Muscle layer of colon (tissue), 2 donors: ENCODE data around the gene ZDHHC24.
"Not testable (repeated sequence)": the region's sequence is repeated elsewhere in the genome, so short reads cannot be mapped to it uniquely, and the experiment has no call there.

Experiments
- H3K27ac ChIP-seq: one replicate; pipeline ENCODE4 v1.7.0; 2013; ENCODE audit warnings: low read depth, mild to moderate bottlenecking, low read length, moderate library complexity
- H3K27me3 ChIP-seq, 2 donors: one replicate each; pipeline ENCODE4 v1.7.0; 2013; ENCODE audit warnings: low read length in 2 of 2, mild to moderate bottlenecking in 2 of 2; ENCODE audit not compliant: insufficient read depth in 2 of 2, control insufficient read depth in 1 of 2
- H3K36me3 ChIP-seq: one replicate; pipeline ENCODE4 v1.7.0; 2013; ENCODE audit warnings: mild to moderate bottlenecking, low read length; ENCODE audit not compliant: insufficient read depth
- H3K4me1 ChIP-seq: one replicate; pipeline ENCODE4 v1.7.0; 2013; ENCODE audit warnings: mild to moderate bottlenecking, low read length; ENCODE audit not compliant: insufficient read depth
- H3K4me3 ChIP-seq, 2 donors: one replicate each; pipeline ENCODE4 v1.7.0; 2013; ENCODE audit warnings: low read length in 2 of 2, low read depth in 1 of 2, mild to moderate bottlenecking in 1 of 2, moderate library complexity in 1 of 2
- H3K9ac ChIP-seq: one replicate; pipeline ENCODE4 v1.7.0; 2013; ENCODE audit warnings: low read length
- H3K9me3 ChIP-seq: one replicate; pipeline ENCODE4 v1.7.0; 2013; ENCODE audit warnings: mild to moderate bottlenecking, low read length
- donor health status: abdominal sarcoma.
- donor health status: Adenocarcinoma of cecum.

The ZDHHC24 gene

DNA sequence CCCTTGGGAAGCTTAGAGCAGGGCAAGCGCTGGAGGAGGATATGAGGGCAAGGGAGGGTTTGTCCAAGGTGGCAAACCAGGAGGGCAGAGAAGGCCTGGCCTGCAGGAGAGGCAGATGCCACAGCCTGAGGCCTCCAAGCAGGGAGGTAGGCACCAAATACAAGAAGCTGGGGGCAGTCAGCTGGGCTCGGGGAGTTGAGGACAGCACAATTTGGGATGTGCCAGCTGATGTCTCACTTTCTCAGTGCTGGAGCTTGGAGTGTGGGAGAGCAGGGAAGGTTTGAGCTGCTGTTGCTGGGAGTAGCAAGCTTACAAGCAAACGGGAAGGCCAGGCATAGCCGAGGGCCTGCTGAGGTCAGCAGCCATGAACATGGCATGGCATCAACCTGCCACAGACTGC is 4.0 kb downstream of the ZDHHC24 start:
- H3K27ac ChIP-seq: no peak overlapping the region
- H3K36me3 ChIP-seq: peaks cover 21% of the 10 kb centered on the region
- H3K27me3 ChIP-seq: no peaks in the 10 kb centered on the region
- H3K4me3 ChIP-seq: no peak overlapping the region
- H3K9me3 ChIP-seq: no peaks in the 10 kb centered on the region
- no peak overlapping the region for H3K9ac ChIP-seq
- H3K4me1 ChIP-seq: peaks cover 16% of the 10 kb centered on the region

DNA sequence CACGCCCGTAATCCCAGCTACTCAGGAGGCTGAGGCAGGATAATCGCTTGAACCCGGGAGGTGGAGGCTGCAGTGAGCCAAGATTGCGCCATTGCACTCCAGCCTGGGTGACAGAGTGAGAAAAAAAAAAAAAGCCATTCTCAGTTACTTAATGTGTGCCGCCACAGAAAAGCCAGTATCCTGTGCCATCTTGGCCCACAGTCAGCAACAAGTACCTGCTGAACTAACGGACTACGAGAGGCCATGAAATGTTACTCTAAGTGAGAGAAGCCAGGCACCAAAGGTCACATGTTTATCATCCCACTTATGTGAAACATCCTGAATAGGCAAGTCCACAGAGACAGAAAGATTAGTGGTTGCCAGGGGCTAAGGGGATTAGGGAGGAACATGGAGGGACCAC is 5.2 kb downstream of the ZDHHC24 start:
- H3K9ac ChIP-seq, H3K27me3 ChIP-seq, H3K4me3 ChIP-seq, H3K9me3 ChIP-seq, H3K27ac ChIP-seq: not testable (repeated sequence)
- Histone ChIP-seq H3K36me3 (peaks cover 31% of the 10 kb centered on the region), H3K4me1 (peaks cover 16% of the 10 kb centered on the region)

DNA sequence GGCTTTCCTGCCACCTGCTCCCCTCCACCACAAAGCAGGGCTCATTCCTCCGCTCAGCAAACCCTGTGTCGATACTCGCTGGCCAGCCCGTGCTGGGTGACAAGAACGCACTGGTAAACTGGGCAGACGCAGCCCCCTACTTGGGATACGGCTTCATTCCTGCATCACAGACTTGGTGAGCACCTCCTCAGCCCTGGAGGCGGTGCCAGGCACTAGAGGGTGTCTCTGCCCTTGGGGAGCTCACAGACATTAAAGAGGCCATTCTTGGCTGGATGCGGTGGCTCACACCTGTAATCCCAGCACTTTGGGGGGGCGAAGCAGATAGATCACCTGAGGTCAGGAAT is 6.0 kb downstream of the ZDHHC24 start:
- H3K36me3 ChIP-seq: peaks cover 31% of the 10 kb centered on the region
- H3K27me3 ChIP-seq: no peaks in the 10 kb centered on the region
- H3K9me3 ChIP-seq: no peaks in the 10 kb centered on the region
- H3K4me1 ChIP-seq: peaks cover 10% of the 10 kb centered on the region
- H3K27ac ChIP-seq: no peak overlapping the region
- H3K4me3 ChIP-seq: no peak overlapping the region
- H3K9ac ChIP-seq: no peak overlapping the region

DNA sequence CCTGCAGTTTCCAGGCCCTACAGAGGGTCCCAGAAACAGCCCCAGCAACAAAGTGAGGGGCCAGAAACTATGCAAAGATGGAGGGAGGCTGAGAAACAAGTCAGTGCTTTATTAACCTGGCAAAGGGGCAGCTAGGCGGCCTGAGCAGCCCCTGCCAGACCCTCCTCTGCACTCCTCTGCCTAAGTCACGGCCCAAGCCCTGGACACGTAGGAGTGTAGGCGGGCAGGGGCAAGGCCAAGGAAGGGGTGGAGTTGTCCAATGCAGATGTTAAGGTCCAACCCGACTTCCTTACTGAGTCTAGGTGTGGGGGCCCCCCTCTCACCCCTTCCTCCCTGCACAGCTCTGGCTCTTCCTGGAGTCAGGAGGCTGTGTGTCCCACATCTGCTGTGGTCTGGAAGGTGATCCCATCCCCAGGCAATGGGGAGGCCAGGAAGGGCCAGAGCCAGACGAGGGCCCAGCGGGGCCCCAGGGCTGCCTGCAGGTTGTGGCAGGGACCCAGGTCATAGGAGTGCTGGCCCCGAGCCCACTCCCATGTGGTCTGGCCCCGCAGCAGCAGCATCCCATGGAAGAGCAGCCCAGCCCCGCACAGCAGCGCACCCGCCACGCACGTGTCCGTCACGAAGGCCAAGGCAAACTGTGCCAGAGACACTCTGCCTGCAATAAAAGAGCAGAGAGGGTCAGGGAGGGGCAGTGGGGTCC is 6.5 kb downstream of the ZDHHC24 start:
- no peak overlapping the region for H3K27ac ChIP-seq
- H3K9me3 ChIP-seq: no peaks in the 10 kb centered on the region
- peaks cover 9% of the 10 kb centered on the region for H3K4me1 ChIP-seq
- no peak overlapping the region for H3K4me3 ChIP-seq
- H3K36me3 ChIP-seq: peaks cover 31% of the 10 kb centered on the region
- H3K27me3 ChIP-seq: no peaks in the 10 kb centered on the region
- H3K9ac ChIP-seq: no peak overlapping the region

DNA sequence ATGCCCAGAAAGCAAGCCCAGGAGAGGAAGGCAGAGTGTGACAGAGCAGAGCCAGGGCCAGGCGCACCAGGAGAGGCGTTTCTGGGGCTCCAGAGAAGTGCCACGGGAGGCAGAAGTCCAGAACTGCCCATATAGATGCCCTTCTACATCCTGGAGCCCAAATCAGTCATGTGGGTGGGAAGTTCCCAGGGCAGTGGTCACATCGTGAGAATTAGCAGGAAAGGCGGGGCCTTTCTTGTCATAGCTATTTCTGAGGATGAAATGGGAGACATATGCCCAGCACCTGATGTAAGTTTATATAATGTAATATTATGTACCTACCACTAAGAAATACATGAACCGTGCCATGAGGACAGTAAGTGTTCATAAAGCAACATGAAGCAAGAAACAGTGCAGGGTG is 13.1 kb downstream of the ZDHHC24 start:
- peaks cover 45% of the 10 kb centered on the region for H3K36me3 ChIP-seq
- H3K9ac ChIP-seq: no peak overlapping the region
- no peak overlapping the region for H3K27ac ChIP-seq
- no peaks in the 10 kb centered on the region for H3K9me3 ChIP-seq
- no peak overlapping the region for H3K4me3 ChIP-seq
- no peaks in the 10 kb centered on the region for H3K27me3 ChIP-seq
- H3K4me1 ChIP-seq: no peaks in the 10 kb centered on the region

DNA sequence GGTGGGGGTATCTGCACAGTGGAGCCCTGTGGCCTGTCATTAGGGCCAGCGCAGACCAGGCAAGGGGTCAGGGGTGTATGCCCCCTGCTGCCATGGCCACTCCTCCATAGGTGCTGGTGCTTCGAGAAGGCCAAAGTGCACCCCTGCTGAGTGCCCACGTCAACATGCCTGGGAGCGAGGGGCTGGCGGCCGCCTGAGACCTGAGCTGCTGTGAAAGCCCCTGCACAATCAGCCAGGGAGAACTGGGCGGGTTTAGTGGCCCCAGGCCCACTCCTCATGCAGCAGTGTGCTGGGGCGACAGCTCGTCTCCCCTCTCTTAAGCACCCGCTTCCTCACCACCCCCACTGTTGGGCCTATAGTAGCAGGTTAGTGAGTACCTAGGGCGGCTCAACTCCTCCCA is 14.0 kb downstream of the ZDHHC24 start:
- Histone ChIP-seq H3K4me3 (no peak overlapping the region), H3K4me1 (no peaks in the 10 kb centered on the region)

DNA sequence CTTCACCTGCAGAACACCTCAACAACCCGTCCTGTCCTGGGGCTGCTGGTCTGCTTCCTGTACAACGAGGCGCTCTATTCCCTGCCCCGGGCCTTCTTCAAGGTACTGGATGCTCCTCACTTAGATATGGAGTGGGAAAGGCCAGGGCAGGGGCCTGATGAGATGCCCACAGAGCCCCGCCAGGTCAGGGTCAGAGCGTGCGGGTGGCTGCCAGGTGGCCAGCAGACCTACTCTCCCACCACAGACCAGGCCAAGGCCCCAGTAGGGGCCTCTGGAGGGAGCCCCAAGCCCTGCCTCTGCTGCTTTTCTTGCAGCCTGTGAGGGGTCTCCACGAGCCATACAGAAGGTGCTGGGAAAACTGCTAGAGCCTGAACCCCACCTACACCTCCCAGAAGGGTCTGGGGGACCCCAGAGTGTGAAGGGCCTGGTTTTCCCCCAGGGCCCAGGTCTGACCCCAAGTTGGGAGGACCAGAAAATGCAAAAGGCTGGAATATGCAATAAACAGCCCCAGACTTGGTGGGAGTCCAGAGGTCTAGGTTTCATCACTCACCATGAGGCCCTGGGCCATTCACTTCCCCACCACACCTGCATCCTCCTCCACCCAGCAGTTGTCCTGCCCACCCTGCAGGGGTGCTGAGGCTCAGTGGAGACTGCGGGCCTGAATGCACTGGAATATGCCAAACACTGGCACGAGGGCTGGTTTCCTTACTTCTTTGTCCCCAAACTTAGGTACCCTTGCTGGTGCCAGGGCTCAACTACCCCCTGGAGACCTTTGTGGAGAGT is 14.7 kb downstream of the ZDHHC24 start:
- H3K4me3 ChIP-seq: no peak overlapping the region
- H3K4me1 ChIP-seq: no peaks in the 10 kb centered on the region
- H3K9ac ChIP-seq: no peak overlapping the region
- peaks cover 36% of the 10 kb centered on the region for H3K36me3 ChIP-seq
- H3K9me3 ChIP-seq: no peaks in the 10 kb centered on the region
- H3K27ac ChIP-seq: no peak overlapping the region
- H3K27me3 ChIP-seq: no peaks in the 10 kb centered on the region

More for the DNA sequence above, 14.0 kb downstream of the ZDHHC24 start:
- H3K9me3 ChIP-seq: no peaks in the 10 kb centered on the region
- peaks cover 40% of the 10 kb centered on the region for H3K36me3 ChIP-seq
- H3K27ac ChIP-seq: no peak overlapping the region
- H3K27me3 ChIP-seq: no peaks in the 10 kb centered on the region
- no peak overlapping the region for H3K9ac ChIP-seq

DNA sequence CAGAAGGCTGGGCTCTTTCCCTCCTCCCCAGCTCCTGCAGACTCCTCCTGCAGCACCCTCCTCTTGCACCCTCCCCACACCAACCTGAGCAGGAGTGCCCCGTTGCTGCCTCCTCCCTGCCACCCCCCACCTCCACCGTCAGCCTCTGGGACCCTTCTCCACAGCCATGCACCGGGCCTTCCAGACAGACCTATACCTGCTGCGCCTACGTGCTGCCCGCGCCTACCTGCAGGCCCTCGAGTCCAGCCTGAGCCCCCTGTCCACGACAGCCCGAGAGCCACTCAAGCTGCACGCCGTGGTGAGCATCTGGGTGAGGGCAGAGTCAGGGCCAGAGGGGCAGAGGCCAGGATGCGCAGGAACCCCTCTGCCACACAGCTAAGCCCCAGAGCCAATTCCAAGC is 16.2 kb downstream of the ZDHHC24 start:
- no peak overlapping the region for H3K4me3 ChIP-seq
- H3K36me3 ChIP-seq: peaks cover 30% of the 10 kb centered on the region
- no peak overlapping the region for H3K9ac ChIP-seq
- no peaks in the 10 kb centered on the region for H3K9me3 ChIP-seq
- H3K27ac ChIP-seq: no peak overlapping the region
- no peaks in the 10 kb centered on the region for H3K27me3 ChIP-seq
- no peaks in the 10 kb centered on the region for H3K4me1 ChIP-seq

DNA sequence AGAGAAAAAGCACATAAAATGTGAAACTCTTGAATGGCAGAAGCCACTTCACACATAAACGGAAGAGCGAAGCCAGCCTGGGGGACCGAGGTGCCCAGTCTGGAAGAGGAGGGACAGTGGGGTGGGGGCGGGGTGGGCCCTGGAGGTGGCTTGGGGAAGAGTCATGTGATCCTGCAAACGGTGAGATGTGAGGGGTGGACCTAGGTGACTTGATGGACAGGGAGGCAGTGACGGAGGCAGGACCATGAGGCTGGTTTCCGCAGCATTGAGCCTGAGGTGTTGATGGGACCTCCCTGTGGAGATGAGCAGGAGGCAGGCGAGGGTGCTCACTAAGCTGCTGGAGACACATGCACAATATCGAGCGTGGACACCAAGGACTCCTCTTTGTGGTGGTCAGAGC is 16.8 kb downstream of the ZDHHC24 start:
- Histone ChIP-seq H3K27me3 (no peaks in the 10 kb centered on the region), H3K9me3 (no peaks in the 10 kb centered on the region), H3K4me1 (no peaks in the 10 kb centered on the region), H3K36me3 (peaks cover 35% of the 10 kb centered on the region), H3K9ac (no peak overlapping the region), H3K4me3 (no peak overlapping the region), H3K27ac (no peak overlapping the region)

DNA sequence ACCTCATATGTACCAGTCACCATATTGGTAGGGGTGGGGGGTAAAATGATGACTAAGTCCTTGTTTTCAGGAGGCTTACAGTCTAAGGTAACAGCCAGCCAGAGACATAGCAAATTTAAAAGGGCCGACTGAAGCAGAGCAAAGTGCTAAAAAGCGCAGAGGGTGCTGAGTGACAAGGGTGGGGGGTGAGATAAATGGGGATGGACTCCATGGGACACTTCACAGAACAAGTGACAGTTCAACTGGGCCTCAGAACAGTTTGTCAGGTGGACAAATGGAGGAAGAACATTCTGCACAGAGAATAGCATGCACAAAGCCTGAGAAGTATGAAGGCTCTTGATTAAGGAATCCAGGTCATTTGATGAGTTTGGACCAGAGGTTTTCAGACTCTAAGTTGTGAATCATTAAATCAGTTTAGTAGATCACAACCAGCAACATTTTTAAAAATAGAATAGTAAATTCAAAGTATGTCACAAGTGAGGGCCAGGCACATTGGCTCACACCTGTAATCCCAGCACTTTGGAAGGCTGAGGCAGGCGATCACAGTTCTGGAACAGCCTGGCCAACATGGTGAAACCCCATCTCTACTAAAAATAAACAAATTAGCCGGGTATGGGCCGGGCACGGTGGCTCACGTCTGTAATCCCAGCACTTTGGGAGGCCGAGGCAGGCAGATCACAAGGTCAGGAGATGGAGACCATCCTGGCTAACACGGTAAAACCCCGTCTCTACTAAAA is 21.4 kb downstream of the ZDHHC24 start:
- no peaks in the 10 kb centered on the region for H3K27me3 ChIP-seq
- H3K36me3 ChIP-seq: peaks cover 44% of the 10 kb centered on the region
- no peak overlapping the region for H3K27ac ChIP-seq
- no peaks in the 10 kb centered on the region for H3K9me3 ChIP-seq
- no peak overlapping the region for H3K4me3 ChIP-seq
- H3K9ac ChIP-seq: no peak overlapping the region
- no peaks in the 10 kb centered on the region for H3K4me1 ChIP-seq

DNA sequence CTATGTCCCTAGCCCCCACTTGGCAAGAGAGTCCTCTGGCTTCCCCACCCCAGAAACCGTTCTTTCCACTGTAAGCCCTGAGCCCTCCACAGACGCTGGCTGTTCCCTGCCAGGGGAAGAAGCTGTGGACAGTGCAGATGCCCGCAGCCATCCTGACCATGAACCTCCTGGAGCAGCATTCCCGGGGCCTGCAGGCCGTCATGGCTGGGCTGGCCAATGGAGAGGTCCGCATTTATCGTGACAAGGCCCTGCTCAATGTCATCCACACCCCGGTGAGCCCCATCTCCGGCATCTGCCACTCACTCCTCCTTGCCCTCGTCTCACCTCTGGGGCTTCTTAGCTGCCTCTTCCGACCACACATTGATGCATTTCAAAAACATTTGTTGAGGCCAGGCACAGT is 22.2 kb downstream of the ZDHHC24 start:
- no peak overlapping the region for H3K9ac ChIP-seq
- no peak overlapping the region for H3K4me3 ChIP-seq
- no peaks in the 10 kb centered on the region for H3K4me1 ChIP-seq
- H3K9me3 ChIP-seq: no peaks in the 10 kb centered on the region
- H3K36me3 ChIP-seq: peaks cover 48% of the 10 kb centered on the region
- H3K27me3 ChIP-seq: no peaks in the 10 kb centered on the region
- H3K27ac ChIP-seq: no peak overlapping the region
